GM12878 (cell line): ENCODE data around the gene TSC2. TPM values are rescaled to one million over a fixed set of nuclear protein-coding genes. Genes with fewer than 3 reads are reported as not detected.

Source experiments
- ATAC-seq: fragments of 200-7000 bp; cut with Tn5 transposase; 3 replicates; pipeline ENCODE4 v1.9.1; 2020; ENCODE audit warnings: mild to moderate bottlenecking, moderate library complexity
- BruUV-seq: library from RNA; stranded (reverse); fragments of 400-500 nt; replicated peaks from 2 replicates; lab custom pipeline; 2021; lab: Mats Ljungman, UMichigan
- CTCF ChIA-PET: fragments of 300-600 bp; sonication (Branson Sonifier 250); formaldehyde crosslinking; extraction: SDS; loops from one replicate; lab custom pipeline; 2021; ENCODE audit warnings: inconsistent platforms; lab: Yijun Ruan, JAX
- POLR2A ChIA-PET: fragments of 350-600 bp; formaldehyde crosslinking; extraction: SDS; loops from one replicate; lab custom pipeline; 2021; ENCODE audit warnings: inconsistent platforms; lab: Charles Lee
- RAD21 ChIA-PET: fragments of 300-600 bp; sonication (Branson Sonifier 250); formaldehyde crosslinking; loops from one replicate; lab custom pipeline; 2023; ENCODE audit warnings: antibody characterized with exemption; ENCODE audit not compliant: unreplicated experiment; lab: Charles Lee
- SMC1A ChIA-PET: fragments of 300-600 bp; sonication (Branson Sonifier 250); formaldehyde crosslinking; loops from one replicate; lab custom pipeline; 2023; ENCODE audit not compliant: unreplicated experiment, uncharacterized antibody; lab: Charles Lee
- DNase-seq: peaks from one replicate; pipeline ENCODE4 v3.0.0-alpha.2; 2011; ENCODE audit warnings: low read depth, low spot score
- FAIRE-seq: peaks from 3 replicates; lab custom pipeline; 2011; peaks lifted over from hg19 to GRCh38; lab: Jason Lieb, UNC
- H2AFZ ChIP-seq: 2 replicates; pipeline ENCODE4 v1.6.0; 2011; ENCODE audit warnings: low read depth, low read length, control low read depth; ENCODE audit not compliant: control insufficient read depth
- H3K27ac ChIP-seq: 2 replicates; pipeline ENCODE4 v1.5.1; 2011; ENCODE audit warnings: control low read depth; ENCODE audit not compliant: control insufficient read depth, insufficient read depth
- H3K27me3 ChIP-seq, 2 experiments: replicated peaks in 1 of 2; 2 replicates each; pipeline versions ENCODE4 v1.6.0 to v1.6.1; 2011; ENCODE audit warnings: low read length in 1 of 2; ENCODE audit not compliant: control insufficient read depth in 2 of 2, insufficient read depth in 2 of 2
- H3K36me3 ChIP-seq, 2 experiments: 2 replicates each; pipeline ENCODE4 v1.5.1; 2011; ENCODE audit warnings: low read length in 1 of 2; ENCODE audit not compliant: control insufficient read depth in 2 of 2, insufficient read depth in 2 of 2
- H3K4me1 ChIP-seq: 2 replicates; pipeline ENCODE4 v1.6.1; 2011; ENCODE audit warnings: mild to moderate bottlenecking, low read length, moderate library complexity, mixed read lengths; ENCODE audit not compliant: control insufficient read depth, insufficient read depth
- H3K4me2 ChIP-seq: 2 replicates; pipeline ENCODE4 v1.6.0; 2011; ENCODE audit warnings: control low read depth; ENCODE audit not compliant: control insufficient read depth, insufficient read depth
- H3K4me3 ChIP-seq: fragments of 200-600 bp; sonication (generic); 2 replicates; pipeline ENCODE4 v1.5.1; 2016
- H3K79me2 ChIP-seq: 2 replicates; pipeline ENCODE4 v1.6.0; 2011; ENCODE audit warnings: low read length; ENCODE audit not compliant: control insufficient read depth, insufficient read depth
- H3K9ac ChIP-seq: 2 replicates; pipeline ENCODE4 v1.8.0; 2011; ENCODE audit warnings: low read length, control low read depth, mixed read lengths; ENCODE audit not compliant: control insufficient read depth, insufficient read depth
- H3K9me3 ChIP-seq: replicated peaks from 3 replicates; pipeline ENCODE4 v1.5.1; 2011; ENCODE audit warnings: mild to moderate bottlenecking, low read length; ENCODE audit not compliant: control insufficient read depth, insufficient read depth
- H4K20me1 ChIP-seq: 2 replicates; pipeline ENCODE4 v1.6.0; 2011; ENCODE audit not compliant: control insufficient read depth, insufficient read depth
- EED ChIP-seq: sonication (generic); IDR thresholded peaks from 2 replicates; pipeline ENCODE4 v1.6.1; 2016; ENCODE audit warnings: antibody characterized with exemption, low read depth
- PAX5 ChIP-seq: IDR thresholded peaks from 2 replicates; pipeline ENCODE4 v1.6.1; 2011; ENCODE audit warnings: low read depth, low read length, borderline replicate concordance
- RELB ChIP-seq: fragments of 450-650 bp; IDR thresholded peaks from 2 replicates; pipeline ENCODE4 v1.6.1; 2017; ENCODE audit warnings: low read depth, mild to moderate bottlenecking, moderate library complexity
- TBL1XR1 ChIP-seq: IDR thresholded peaks from 2 replicates; pipeline ENCODE4 v1.6.1; 2012; ENCODE audit warnings: low read depth, low read length, improper control_type of control experiment
- ZBTB11 ChIP-seq: fragments of 450-650 bp; formaldehyde crosslinking; IDR thresholded peaks from 2 replicates; pipeline ENCODE4 v1.5.0; 2022; ENCODE audit warnings: mild to moderate bottlenecking, missing genetic modification characterization
- WGBS: methylation state at CpG from one replicate; pipeline ENCODE4 v1.1.6; 2016; ENCODE audit warnings: low lambda C conversion rate; ENCODE audit not compliant: insufficient replicate concordance, insufficient coverage; ENCODE audit errors: missing lambda C conversion rate; 5-methylcytosine and 5-hydroxymethylcytosine counted together
- in situ Hi-C: fragments of 300-500 bp; cut with MboI; formaldehyde crosslinking; loops from 9 replicates; pipeline ENCODE4 v1.14.3; 2018; ENCODE audit warnings: mixed read lengths
- intact Hi-C: fragments of 100-400 bp; cut with micrococcal nuclease; formaldehyde crosslinking; loops from one replicate; pipeline ENCODE4 v1.14.2; 2022; ENCODE audit not compliant: unreplicated experiment
- polyA plus RNA-seq, 11 experiments: library from polyadenylated mRNA; depleted of rRNA in 4 of 11; unstranded in 6 of 11; stranded (reverse) in 5 of 11; fragments of >200 nt; fragmentation: Nextera tagmentation in 4 of 11; fragmentation: Illumina TruSeq in 1 of 11; extraction: Ambion mirVana in 4 of 11; extraction: Trizol in 1 of 11; gene quantifications; 1 replicate in 1 of 11; 2 replicates in 10 of 11; pipeline versions ENCODE4 v1.2.1 to v1.2.3, GENCODE V29; 2011 to 2016; ENCODE audit warnings: inconsistent platforms in 2 of 11, missing spikeins in 2 of 11, low read depth in 1 of 11
- total RNA-seq, 4 experiments: library from RNA; depleted of rRNA in 3 of 4; stranded (reverse); fragments of >200 nt in 3 of 4; fragmentation: Illumina TruSeq in 1 of 4; extraction: Trizol in 1 of 4; gene quantifications; 2 replicates each; pipeline versions ENCODE4 v1.2.1 to v1.2.3, GENCODE V29; 2013 to 2021

The TSC2 gene
- total and polyA plus RNA-seq, 10 of the 15 experiments (the other 5 are each of a cell fraction or from before 2014, with no cell fraction given), result 1.6 to 77.0 (median 21.6) TPM

GRCh38 chr16:2075631-2076030 is 27.8 kb downstream of the TSC2 start:
- SMC1A ChIA-PET, result no interaction called here
- POLR2A ChIA-PET, result interaction anchor here (0.6 kb wide), 1 partner anchor 80 kb away, joined by 4 read pairs; the partner anchor contains the start of gene TRAF7
- Histone ChIP-seq H3K9ac (no peak overlapping the region), H3K27ac (no peak overlapping the region), H3K4me3 (no peak overlapping the region), H4K20me1 (no peaks in the 10 kb centered on the region), H3K79me2 (no peaks in the 10 kb centered on the region), H3K4me2 (no peak overlapping the region), H3K36me3 (peaks cover 0 to 7% of the 10 kb centered on the region in 2 experiments; a peak in 3 of 4 replicates), H3K9me3 (no peaks in the 10 kb centered on the region), H3K4me1 (no peaks in the 10 kb centered on the region), H3K27me3 (no peaks in the 10 kb centered on the region), H2AFZ (no peak overlapping the region)
- DNase-seq (no peak), FAIRE-seq (no peak), ATAC-seq (no peak)
- CTCF ChIA-PET, result no interaction called here
- RAD21 ChIA-PET, result no interaction called here
- intact Hi-C loops, result no loop called here
- in situ Hi-C loops, result no loop called here
- 92% methylated on average over 21 of the region's 24 CpGs for WGBS
- TF ChIP-seq EED (no peak), RELB (no peak), TBL1XR1 (no peak), ZBTB11 (no peak), PAX5 (no peak)
- BruUV-seq, result no TSS peak
